Caki2 (cell line): ENCODE measurements around the gene ARFGAP1. TPM values are rescaled to one million over a fixed set of nuclear protein-coding genes. Genes with fewer than 3 reads are reported as not detected.

Experiments used
- DNase-seq: peaks from one replicate; pipeline ENCODE4 v3.0.0-alpha.2; 2015; ENCODE audit warnings: low read depth
- in situ Hi-C: cut with HindIII; loops from 2 replicates; pipeline ENCODE4 v1.10.0; 2016; ENCODE audit warnings: low sequenced_read_pairs, low pct_unique_long_range_greater_than_20kb, mixed read lengths
- total RNA-seq: library from RNA; depleted of rRNA; stranded (reverse); fragments of >200 nt; shearing (Covaris generic); gene quantifications from 2 replicates; pipeline ENCODE4 v1.2.3, GENCODE V29; 2014; ENCODE audit warnings: low replicate concordance

Gene ARFGAP1
- total RNA-seq, 1 experiment from 2014 or later, result 139 TPM

DNA sequence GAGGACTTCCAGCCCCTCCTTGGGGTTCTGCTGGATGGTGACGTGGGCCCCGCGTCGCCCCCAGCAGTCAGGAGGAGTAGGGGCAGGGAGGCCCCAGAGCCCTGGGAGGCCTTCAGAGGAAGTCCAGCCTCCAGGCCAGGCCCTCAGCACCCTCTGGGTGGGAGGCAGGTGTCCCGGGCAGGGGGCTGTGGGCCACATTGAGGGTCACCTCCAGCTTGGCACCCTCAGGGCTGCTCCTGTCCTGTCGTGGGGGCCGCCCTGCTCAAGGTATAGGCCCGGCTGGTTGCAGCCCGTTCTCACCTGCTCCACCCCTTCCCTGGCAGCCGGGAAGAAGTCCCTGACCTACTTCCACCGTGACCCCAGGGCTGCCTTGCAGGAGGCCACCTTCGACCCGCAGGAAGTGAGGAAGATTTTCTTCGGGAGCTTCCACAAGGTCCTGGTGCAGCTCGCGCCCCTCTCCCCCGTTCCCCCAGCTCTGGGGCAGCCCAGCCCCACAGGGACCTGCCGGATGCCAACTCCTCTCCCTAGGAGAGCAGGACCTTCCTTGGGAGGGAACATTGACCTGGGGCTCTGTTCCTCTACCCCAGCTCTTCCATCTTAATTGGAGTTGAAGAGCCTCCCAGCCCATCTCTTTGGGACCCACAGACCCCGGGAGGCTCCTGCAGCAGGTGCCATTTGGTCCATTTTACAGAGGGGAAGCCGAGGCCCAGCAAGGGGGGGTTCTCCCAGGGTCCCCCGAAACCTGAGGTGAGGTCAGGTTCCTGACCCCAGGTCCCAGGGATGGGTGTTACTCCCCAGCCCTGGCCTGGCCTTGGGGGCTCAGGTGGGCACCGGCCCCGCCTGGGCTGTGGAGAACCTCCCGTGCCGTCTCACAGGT, 46.8 kb downstream of the ARFGAP1 start:
- in situ Hi-C loops, result no loop called here
- DNase-seq, result no peak

- DNase-seq, result no peak
- in situ Hi-C loops, result no loop called here
Observed at GRCh38 chr20:63320041-63320511, 47.5 kb downstream of the ARFGAP1 start.

DNA sequence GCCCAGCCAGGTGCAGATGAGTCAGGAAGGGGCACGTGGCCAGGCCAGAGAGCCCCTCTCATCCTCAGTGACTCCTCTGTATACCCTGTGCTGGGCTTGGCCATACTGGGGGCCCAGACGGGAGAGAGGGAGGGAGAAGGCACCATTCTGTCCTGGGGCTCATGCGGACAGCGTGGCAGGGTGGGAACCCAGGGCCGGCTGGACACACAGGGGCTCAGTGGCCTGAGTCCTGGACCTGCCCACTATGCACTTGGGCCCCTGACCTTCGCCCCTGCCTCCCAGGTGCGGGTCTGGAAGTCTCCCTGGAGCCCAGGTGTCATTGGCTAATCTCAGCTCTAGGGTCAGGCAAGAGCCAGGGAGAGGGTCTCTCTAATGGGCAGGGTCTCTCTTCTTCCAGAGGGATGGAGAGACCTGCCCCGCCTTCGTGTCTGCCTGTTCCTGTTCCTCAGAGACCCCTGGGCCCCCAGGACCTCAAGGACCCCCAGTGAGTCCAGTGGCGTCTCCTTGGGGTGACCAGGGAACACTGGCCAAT, 48.1 kb downstream of the ARFGAP1 start:
- in situ Hi-C loops, result no loop called here
- no peak for DNase-seq

DNA sequence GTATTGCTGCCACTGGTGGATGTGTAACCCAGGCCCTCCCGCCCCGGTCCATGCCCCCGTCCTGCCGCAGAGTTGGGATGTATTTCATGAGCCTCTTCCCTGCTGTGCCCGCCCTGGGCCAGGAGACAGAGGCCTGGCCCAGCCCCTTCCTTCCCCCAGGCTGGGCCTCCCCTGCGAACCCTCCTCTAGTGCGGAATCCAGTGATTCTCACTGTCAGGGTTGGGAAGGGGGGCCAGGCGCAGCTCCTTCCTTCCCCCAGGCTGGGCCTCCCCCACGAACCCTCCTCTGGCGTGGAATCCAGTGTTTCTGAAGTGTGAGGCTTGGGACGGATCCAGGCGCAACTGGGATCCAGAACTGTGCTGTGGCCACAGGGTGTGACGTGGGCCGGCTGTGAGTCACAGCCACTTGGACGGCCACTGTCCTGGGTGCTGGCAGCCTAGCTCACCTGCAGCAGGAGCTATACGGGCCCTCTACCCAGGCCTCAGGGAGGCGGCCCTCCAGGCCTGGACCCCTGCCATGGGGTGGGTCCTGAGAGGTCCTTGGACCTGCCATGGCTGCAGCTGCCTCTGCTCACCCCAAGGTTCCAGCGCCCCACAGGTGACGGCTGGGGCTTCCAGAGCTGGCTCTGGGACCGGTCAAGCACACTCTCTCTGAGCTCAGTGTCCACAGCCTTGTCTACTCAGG, 48.7 kb downstream of the ARFGAP1 start:
- in situ Hi-C loops, result no loop called here
- DNase-seq, result no peak

DNA sequence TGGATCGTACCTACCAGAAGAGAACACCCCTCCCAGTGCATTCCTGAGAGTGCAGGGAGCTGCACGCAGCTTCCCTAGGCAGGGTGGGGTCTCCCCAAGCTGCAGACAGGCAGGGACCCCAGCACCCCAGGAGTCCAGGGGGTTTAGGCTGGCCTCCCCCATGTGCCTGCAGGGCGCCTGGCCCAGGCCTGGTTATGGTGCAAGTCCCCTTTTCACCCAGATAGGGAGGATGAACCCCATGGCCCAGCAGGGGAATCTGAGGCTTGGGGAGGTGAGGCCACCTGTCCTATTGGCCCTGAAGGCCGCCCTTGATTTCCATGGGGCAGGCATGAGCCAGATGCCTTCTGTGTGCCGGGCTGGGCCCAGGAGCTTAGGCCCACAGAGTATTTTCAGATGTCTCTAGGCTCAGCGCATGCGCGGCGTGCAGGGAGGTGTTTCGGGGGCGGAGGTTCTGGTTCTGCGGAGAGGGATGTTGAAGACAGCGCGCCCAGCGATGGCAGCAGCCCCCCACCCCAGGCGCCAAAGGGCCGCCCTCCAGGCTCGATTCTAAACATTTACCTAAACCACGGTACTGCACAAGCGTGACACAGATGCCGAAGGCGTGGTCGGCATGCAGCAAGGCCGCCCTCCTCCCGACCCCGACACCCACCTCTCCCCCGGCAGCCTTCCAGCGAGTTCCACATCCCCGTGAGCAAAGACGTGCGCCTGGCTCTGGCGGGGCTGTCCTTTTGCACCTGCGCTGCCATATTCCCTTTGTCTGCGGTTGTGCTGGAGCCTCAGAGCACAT, 49.7 kb downstream of the ARFGAP1 start:
- DNase-seq, result no peak
- in situ Hi-C loops, result no loop called here

- DNase-seq, result no peak
- in situ Hi-C loops, result no loop called here
Observed at GRCh38 chr20:63322933-63323273, 50.3 kb downstream of the ARFGAP1 start.

GRCh38 chr20:63323357-63323981, 50.9 kb downstream of the ARFGAP1 start:
- DNase-seq, result no peak
- in situ Hi-C loops, result no loop called here

DNA sequence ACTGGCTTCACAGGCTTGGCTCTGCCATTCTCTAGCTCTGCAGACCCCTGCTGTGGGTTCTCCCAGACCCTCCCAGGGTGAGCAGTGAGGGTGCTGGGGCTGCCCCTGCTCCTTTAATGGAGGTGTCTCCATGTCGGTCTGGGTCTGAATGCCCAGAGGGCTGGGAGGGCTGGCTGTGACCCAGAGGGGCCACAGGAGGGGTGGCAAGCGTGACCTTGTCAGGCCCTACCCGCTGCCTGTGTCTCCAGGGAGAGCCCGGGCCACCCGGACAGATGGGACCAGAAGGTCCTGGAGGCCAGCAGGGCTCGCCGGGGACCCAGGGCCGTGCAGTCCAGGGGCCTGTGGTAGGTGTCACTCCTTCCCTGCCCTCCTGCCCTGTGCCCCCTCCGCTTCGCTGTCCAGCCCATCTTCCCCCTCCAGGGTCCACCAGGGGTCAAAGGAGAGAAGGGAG, 52.4 kb downstream of the ARFGAP1 start:
- in situ Hi-C loops, result no loop called here
- no peak for DNase-seq

- no peak for DNase-seq
- in situ Hi-C loops, result no loop called here
Observed at GRCh38 chr20:63325554-63326313, 53.1 kb downstream of the ARFGAP1 start.

DNA sequence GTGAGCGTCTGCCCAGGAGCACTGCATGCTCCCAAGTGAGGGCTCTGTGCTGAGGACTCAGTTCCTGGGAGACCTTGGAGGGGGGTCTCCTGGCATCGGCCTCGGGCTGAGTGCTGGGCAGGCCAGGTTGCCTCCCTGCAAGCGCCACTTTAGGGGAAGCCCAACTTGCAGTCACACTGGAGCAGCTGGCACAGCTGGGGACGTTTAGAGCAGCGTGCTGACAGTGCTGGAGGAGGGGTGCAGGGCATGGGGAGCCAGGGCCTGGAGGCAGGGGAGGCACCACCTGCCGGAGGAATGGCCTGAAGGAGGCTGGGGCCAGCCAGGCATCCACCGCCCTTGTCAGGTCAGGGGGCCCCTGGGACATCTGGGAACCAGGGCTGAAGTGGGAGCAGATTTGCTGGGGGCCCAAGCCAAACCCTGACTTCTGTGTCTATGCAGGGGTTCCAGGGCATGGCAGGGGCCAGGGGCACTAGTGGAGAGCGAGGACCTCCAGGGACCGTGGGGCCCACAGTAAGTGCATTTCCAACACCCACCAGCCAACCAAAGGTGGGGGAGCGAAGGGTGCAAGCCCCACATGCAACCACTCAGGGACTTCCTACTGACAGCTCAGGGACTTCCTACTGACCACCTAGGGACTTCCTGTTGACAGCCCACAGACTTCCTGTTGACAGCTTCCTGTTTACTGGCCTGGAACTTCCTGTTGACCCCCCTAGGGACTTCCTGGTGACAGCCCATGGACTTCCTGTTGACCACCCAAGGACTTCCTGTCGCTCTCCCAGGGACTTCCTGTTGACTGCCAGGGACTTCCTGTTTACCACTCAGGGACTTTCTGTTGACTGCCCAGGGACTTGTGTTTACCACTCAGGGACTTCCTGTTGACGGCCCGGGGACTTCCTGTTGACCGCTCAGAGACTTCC, 54.0 kb downstream of the ARFGAP1 start:
- in situ Hi-C loops, result no loop called here
- DNase-seq, result no peak

DNA sequence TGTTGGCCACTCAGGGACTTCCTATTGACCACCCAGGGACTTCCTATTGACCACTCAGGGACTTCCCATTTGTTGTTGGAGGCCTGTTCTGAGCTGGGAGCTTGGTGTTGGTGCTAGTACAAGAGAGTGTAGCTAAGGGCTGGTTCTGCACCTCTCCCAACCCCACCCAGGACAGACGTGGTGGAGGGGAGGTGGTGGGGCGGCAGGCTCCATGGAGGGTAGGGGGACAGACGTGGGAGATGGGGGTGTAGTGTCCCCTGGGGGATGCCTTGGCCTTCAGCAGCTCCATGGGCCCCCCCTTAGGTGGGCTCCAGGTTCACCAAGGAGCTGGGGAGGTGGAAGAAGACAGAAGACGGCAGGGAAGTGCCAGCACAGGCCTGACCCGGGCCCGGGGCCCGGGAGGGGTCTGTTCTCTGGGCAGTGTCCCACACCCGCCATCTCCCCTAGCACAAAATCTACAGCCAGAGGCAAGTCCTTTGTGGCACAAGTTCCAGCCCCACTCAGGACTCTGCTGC, 54.7 kb downstream of the ARFGAP1 start:
- in situ Hi-C loops, result no loop called here
- DNase-seq, result no peak

DNA sequence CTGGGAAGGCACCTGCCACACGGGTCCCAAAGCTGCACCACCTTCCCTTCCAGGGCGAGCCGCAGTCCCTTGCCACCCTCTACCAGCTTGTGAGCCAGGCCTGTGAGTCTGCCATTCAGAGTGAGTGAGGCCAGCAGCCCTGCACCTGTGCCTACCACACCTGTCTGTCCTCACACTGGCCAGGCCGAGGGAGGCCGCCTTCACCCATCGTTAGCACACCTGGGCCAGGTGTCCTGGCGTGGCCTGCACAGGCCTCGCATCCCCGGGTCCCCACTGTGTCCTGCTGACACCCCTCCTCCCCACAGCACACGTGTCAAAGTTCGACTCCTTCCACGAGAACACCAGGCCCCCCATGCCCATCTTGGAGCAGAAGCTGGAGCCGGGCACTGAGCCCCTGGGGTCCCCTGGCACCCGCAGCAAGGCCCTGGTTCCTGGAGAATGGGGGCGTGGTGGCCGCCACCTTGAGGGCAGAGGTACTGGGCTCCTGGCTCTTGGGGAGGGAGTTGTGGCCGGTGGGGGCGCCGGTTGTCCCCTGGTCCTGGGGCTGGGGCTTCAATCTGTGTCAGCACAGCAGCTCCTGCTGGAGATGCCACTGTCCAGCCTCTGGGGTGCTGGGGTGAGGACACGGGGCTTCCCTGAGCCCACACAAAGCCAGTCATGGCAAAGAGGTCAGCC, 55.5 kb downstream of the ARFGAP1 start:
- DNase-seq, result no peak
- in situ Hi-C loops, result no loop called here

GRCh38 chr20:63328718-63329275, 56.2 kb downstream of the ARFGAP1 start:
- DNase-seq, result no peak
- in situ Hi-C loops, result no loop called here

GRCh38 chr20:63329331-63330083, 56.9 kb downstream of the ARFGAP1 start:
- in situ Hi-C loops, result no loop called here
- DNase-seq, result no peak
